HFFc6 (cell line): ENCODE data around the gene ACOXL. TPM values are rescaled to one million over a fixed set of nuclear protein-coding genes. Genes with fewer than 3 reads are reported as not detected.

Experiments used
- DNase-seq: peaks from one replicate; pipeline ENCODE4 v3.0.0-alpha.2; 2018
- H3K27ac Mint-ChIP-seq: 2 replicates; pipeline ENCODE4 v1.8.0; 2020; ENCODE audit warnings: mild to moderate bottlenecking, mixed read lengths
- H3K27me3 Mint-ChIP-seq: 2 replicates; pipeline ENCODE4 v1.8.0; 2021; ENCODE audit warnings: mild to moderate bottlenecking, moderate library complexity, mixed read lengths; ENCODE audit not compliant: insufficient read depth
- H3K36me3 Mint-ChIP-seq: 2 replicates; pipeline ENCODE4 v1.8.0; 2021; ENCODE audit warnings: low read depth, mixed read lengths
- H3K4me1 Mint-ChIP-seq: 2 replicates; pipeline ENCODE4 v1.8.0; 2020; ENCODE audit warnings: low read depth, mixed read lengths
- H3K4me3 Mint-ChIP-seq: 2 replicates; pipeline ENCODE4 v1.8.0; 2020; ENCODE audit warnings: mild to moderate bottlenecking, moderate library complexity, mixed read lengths
- H3K9me3 Mint-ChIP-seq: 2 replicates; pipeline ENCODE4 v1.8.0; 2020; ENCODE audit warnings: mild to moderate bottlenecking, mixed read lengths
- total RNA-seq, 6 experiments: library from RNA; stranded (reverse); fragmentation: NEBNext Ultra II Directional; extraction: Animal tissue kit (Norgen Biotek cat#: 25700); gene quantifications; 2 replicates in 1 of 6; 3 replicates in 5 of 6; pipeline ENCODE4 v1.2.3, GENCODE V29; 2021
- TF ChIP-seq, protein P1 (sequence below): fragments of 200-600 bp; sonication (generic); IDR thresholded peaks from 2 replicates; pipeline ENCODE4 v1.5.0; 2021; ENCODE audit warnings: antibody characterized with exemption, mild to moderate bottlenecking

The ACOXL gene
- total RNA-seq, 6 experiments from 2014 or later, result not detected

- TF ChIP-seq, protein P1, sequence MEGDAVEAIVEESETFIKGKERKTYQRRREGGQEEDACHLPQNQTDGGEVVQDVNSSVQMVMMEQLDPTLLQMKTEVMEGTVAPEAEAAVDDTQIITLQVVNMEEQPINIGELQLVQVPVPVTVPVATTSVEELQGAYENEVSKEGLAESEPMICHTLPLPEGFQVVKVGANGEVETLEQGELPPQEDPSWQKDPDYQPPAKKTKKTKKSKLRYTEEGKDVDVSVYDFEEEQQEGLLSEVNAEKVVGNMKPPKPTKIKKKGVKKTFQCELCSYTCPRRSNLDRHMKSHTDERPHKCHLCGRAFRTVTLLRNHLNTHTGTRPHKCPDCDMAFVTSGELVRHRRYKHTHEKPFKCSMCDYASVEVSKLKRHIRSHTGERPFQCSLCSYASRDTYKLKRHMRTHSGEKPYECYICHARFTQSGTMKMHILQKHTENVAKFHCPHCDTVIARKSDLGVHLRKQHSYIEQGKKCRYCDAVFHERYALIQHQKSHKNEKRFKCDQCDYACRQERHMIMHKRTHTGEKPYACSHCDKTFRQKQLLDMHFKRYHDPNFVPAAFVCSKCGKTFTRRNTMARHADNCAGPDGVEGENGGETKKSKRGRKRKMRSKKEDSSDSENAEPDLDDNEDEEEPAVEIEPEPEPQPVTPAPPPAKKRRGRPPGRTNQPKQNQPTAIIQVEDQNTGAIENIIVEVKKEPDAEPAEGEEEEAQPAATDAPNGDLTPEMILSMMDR, result no peak
- no peak for DNase-seq
- no peak overlapping the region for H3K4me3 Mint-ChIP-seq
- no peaks in the 10 kb centered on the region for H3K36me3 Mint-ChIP-seq
- no peaks in the 10 kb centered on the region for H3K4me1 Mint-ChIP-seq
- peaks cover 20% of the 10 kb centered on the region for H3K27me3 Mint-ChIP-seq
- no peak overlapping the region for H3K27ac Mint-ChIP-seq
- H3K9me3 Mint-ChIP-seq, result peaks cover 5% of the 10 kb centered on the region; the same call in 1 of the 2 replicates
These were observed 167.8 kb downstream of the ACOXL start for GRCh38 chr2:110900191-110900590.

GRCh38 chr2:110903548-110903947, 171.2 kb downstream of the ACOXL start:
- Mint-ChIP-seq H3K27me3 (peaks cover 33% of the 10 kb centered on the region), H3K4me3 (no peak overlapping the region), H3K9me3 (no peaks in the 10 kb centered on the region), H3K27ac (no peak overlapping the region), H3K4me1 (no peaks in the 10 kb centered on the region), H3K36me3 (no peaks in the 10 kb centered on the region)
- no peak for DNase-seq
- TF ChIP-seq, protein P1, result no peak

DNA sequence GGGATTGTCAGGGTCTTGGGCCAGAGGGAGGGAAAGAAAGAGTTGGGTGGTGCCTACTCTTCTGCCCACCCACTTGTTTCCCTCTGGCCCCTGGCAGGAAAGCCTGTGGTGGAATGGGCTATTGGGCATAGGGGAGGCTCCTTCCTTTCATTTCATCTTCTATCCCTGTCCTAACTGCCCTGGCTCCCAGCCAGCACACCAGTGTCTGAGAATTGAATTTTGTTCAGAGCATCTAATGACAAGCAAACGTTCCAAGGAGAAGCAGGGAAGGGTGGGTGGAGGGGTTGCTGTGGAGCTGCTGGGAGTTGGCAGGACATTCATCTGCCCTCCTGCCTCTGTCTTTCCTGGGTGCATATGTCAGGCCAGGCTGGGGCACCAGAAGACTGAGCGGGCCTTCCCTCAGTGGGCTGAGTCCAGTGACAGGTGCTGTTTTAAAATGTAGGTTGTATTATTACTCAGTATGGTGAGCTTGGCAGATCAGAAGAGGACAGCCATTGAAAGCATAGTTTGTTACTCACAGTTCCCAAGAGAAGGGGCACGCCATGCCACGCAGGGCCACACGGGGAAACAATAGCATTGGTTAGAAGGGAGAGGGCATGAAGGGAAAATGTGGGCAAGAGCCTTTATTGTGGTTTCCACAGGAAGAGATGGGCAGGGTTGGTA, 171.9 kb downstream of the ACOXL start:
- TF ChIP-seq, protein P1, result no peak
- no peaks in the 10 kb centered on the region for H3K36me3 Mint-ChIP-seq
- peaks cover 34% of the 10 kb centered on the region for H3K27me3 Mint-ChIP-seq
- H3K4me3 Mint-ChIP-seq, result no peak overlapping the region
- no peaks in the 10 kb centered on the region for H3K9me3 Mint-ChIP-seq
- no peak overlapping the region for H3K27ac Mint-ChIP-seq
- DNase-seq, result no peak
- H3K4me1 Mint-ChIP-seq, result no peaks in the 10 kb centered on the region

DNA sequence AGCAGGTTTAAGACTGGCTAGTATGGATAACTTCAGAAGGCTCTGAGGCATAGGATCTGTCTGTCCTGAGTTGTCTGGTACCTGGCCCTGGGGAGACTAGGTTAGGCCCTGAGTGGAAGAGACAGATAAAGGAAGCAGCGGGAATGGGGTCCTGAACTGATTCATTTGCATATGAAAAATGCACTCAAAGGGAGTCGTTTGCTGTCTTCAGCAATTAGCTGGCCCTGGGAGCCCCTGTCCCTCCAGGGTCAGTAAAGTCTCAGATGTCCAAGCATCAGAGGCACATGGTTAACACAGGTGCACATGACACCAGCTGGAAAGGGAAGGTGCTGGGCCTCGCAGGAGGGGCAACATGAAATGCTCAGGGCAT, 172.4 kb downstream of the ACOXL start:
- no peaks in the 10 kb centered on the region for H3K9me3 Mint-ChIP-seq
- no peaks in the 10 kb centered on the region for H3K36me3 Mint-ChIP-seq
- TF ChIP-seq, protein P1, result no peak
- H3K27ac Mint-ChIP-seq, result no peak overlapping the region
- H3K4me3 Mint-ChIP-seq, result no peak overlapping the region
- DNase-seq, result no peak
- peaks cover 34% of the 10 kb centered on the region for H3K27me3 Mint-ChIP-seq
- no peaks in the 10 kb centered on the region for H3K4me1 Mint-ChIP-seq

- H3K4me3 Mint-ChIP-seq, result no peak overlapping the region
- H3K9me3 Mint-ChIP-seq, result no peaks in the 10 kb centered on the region
- H3K27ac Mint-ChIP-seq, result no peak overlapping the region
- H3K36me3 Mint-ChIP-seq, result no peaks in the 10 kb centered on the region
- H3K4me1 Mint-ChIP-seq, result no peaks in the 10 kb centered on the region
- no peak for DNase-seq
- H3K27me3 Mint-ChIP-seq, result peaks cover 36% of the 10 kb centered on the region
- TF ChIP-seq, protein P1, result no peak
These were observed 172.8 kb downstream of the ACOXL start for GRCh38 chr2:110905217-110905616.
